Gastroesophageal sphincter (tissue), 3 donors: Measurements from ENCODE around the gene PCDHGC3.

ENCODE experiments used
- CTCF ChIP-seq, 4 experiments: fragments of 200-600 bp in 2 of 4; fragments of 450-650 bp in 2 of 4; sonication (generic) in 1 of 4; IDR thresholded peaks; one replicate each; pipeline ENCODE4 v1.5.1; 2017 to 2019; ENCODE audit warnings: antibody characterized with exemption in 4 of 4, mild to moderate bottlenecking in 2 of 4, moderate library complexity in 2 of 4
- POLR2A ChIP-seq, 2 donors: fragments of 450-650 bp; IDR thresholded peaks; one replicate each; pipeline ENCODE4 v1.6.1; 2017; ENCODE audit warnings: antibody characterized with exemption in 2 of 2, mild to moderate bottlenecking in 2 of 2, moderate library complexity in 1 of 2

GRCh38 chr5:141508440-141508797 is 32.7 kb downstream of the PCDHGC3 start:
- TF ChIP-seq POLR2A (IDR thresholded peaks at IDR 0.05) (no peak), CTCF (IDR thresholded peaks at IDR 0.05) (no peak)
